DND-41 (cell line): ENCODE data around the gene ZRANB3.

Experiments used
- ATAC-seq: fragments of 200-7000 bp; cut with Tn5 transposase; 3 replicates; pipeline ENCODE4 v1.9.1; 2021; ENCODE audit warnings: low read depth; ENCODE audit not compliant: insufficient read depth
- DNase-seq: peaks from one replicate; pipeline ENCODE4 v3.0.0-alpha.2; 2020
- H2AFZ ChIP-seq: 2 replicates; pipeline ENCODE4 v1.6.0; 2012; ENCODE audit warnings: low read depth, low read length
- H3K27ac ChIP-seq: 2 replicates; pipeline ENCODE4 v1.5.1; 2012; ENCODE audit warnings: low read length, inconsistent platforms
- H3K27me3 ChIP-seq: fragments of 200-600 bp; sonication (generic); 2 replicates; pipeline ENCODE4 v1.6.0; 2012; ENCODE audit warnings: low read length, mild to moderate bottlenecking, inconsistent platforms; ENCODE audit not compliant: insufficient read depth, poor library complexity
- H3K36me3 ChIP-seq: 2 replicates; pipeline ENCODE4 v1.5.1; 2012; ENCODE audit warnings: low read length, inconsistent platforms; ENCODE audit not compliant: insufficient read depth
- H3K4me1 ChIP-seq: 2 replicates; pipeline ENCODE4 v1.5.1; 2012; ENCODE audit warnings: mild to moderate bottlenecking, low read length; ENCODE audit not compliant: insufficient read depth
- H3K4me2 ChIP-seq: 2 replicates; pipeline ENCODE4 v1.6.0; 2012; ENCODE audit warnings: mild to moderate bottlenecking, moderate library complexity, low read length, inconsistent platforms; ENCODE audit not compliant: insufficient read depth
- H3K4me3 ChIP-seq, 2 experiments: fragments of 200-600 bp in 1 of 2; shearing (Covaris generic) in 1 of 2; 2 replicates each; pipeline ENCODE4 v1.5.1; 2012 to 2016; ENCODE audit warnings: inconsistent platforms in 2 of 2, low read length in 2 of 2, mild to moderate bottlenecking in 2 of 2, low read depth in 1 of 2, moderate library complexity in 1 of 2
- H3K79me2 ChIP-seq: 2 replicates; pipeline ENCODE4 v1.6.0; 2012; ENCODE audit warnings: low read length, inconsistent platforms; ENCODE audit not compliant: insufficient read depth
- H3K9ac ChIP-seq: 2 replicates; pipeline ENCODE4 v1.6.0; 2012; ENCODE audit warnings: low read depth, mild to moderate bottlenecking, inconsistent platforms, low read length, moderate library complexity
- H3K9me3 ChIP-seq: 2 replicates; pipeline ENCODE4 v1.5.1; 2012; ENCODE audit warnings: low read length, moderate library complexity, mild to moderate bottlenecking, inconsistent platforms; ENCODE audit not compliant: insufficient read depth, severe bottlenecking
- H4K20me1 ChIP-seq: 2 replicates; pipeline ENCODE4 v1.6.0; 2012; ENCODE audit warnings: low read length; ENCODE audit not compliant: insufficient read depth
- EZH2 ChIP-seq: IDR thresholded peaks from 3 replicates; pipeline ENCODE4 v1.6.1; 2012; ENCODE audit warnings: borderline replicate concordance, low read depth, mild to moderate bottlenecking, moderate library complexity, low read length, inconsistent platforms; ENCODE audit not compliant: severe bottlenecking
- TF ChIP-seq, protein P1 (sequence below): IDR thresholded peaks from 2 replicates; pipeline ENCODE4 v1.5.1; 2012; ENCODE audit warnings: borderline replicate concordance, low read length, moderate library complexity, mild to moderate bottlenecking; ENCODE audit not compliant: poor library complexity, severe bottlenecking; ENCODE audit errors: extremely low read depth

ZRANB3 gene

DNA sequence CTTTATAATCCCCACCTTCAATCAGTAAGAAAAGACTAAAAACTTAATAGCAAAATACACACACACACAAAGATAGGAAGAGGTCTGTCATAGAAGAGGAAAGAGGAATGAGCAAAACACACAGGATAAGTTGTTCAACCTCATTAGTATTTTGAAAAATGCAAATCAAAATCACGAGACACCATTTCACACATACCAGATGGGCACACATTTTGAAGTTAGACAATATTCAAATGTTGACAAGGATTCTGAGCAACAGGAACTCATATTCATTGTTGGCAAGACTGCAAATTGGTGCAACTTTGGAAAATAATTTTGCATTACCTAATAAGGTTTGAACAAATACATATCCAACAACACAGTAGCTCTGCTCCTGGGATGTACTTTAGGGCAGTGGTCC is 351.3 kb downstream of the ZRANB3 start:
- Histone ChIP-seq H3K4me1 (no peaks in the 10 kb centered on the region), H3K27ac (no peak overlapping the region), H3K9ac (no peak overlapping the region), H2AFZ (no peak overlapping the region), H3K79me2 (no peaks in the 10 kb centered on the region), H4K20me1 (no peaks in the 10 kb centered on the region), H3K4me3 (no peak overlapping the region), H3K36me3 (peaks cover 12% of the 10 kb centered on the region; the same call in 1 of the 2 replicates), H3K9me3 (peaks cover 4% of the 10 kb centered on the region), H3K27me3 (no peaks in the 10 kb centered on the region), H3K4me2 (no peak overlapping the region)
- DNase-seq (no peak), ATAC-seq (no peak)
- no peak for TF ChIP-seq EZH2
- TF ChIP-seq, protein P1, sequence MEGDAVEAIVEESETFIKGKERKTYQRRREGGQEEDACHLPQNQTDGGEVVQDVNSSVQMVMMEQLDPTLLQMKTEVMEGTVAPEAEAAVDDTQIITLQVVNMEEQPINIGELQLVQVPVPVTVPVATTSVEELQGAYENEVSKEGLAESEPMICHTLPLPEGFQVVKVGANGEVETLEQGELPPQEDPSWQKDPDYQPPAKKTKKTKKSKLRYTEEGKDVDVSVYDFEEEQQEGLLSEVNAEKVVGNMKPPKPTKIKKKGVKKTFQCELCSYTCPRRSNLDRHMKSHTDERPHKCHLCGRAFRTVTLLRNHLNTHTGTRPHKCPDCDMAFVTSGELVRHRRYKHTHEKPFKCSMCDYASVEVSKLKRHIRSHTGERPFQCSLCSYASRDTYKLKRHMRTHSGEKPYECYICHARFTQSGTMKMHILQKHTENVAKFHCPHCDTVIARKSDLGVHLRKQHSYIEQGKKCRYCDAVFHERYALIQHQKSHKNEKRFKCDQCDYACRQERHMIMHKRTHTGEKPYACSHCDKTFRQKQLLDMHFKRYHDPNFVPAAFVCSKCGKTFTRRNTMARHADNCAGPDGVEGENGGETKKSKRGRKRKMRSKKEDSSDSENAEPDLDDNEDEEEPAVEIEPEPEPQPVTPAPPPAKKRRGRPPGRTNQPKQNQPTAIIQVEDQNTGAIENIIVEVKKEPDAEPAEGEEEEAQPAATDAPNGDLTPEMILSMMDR: no peak

DNA sequence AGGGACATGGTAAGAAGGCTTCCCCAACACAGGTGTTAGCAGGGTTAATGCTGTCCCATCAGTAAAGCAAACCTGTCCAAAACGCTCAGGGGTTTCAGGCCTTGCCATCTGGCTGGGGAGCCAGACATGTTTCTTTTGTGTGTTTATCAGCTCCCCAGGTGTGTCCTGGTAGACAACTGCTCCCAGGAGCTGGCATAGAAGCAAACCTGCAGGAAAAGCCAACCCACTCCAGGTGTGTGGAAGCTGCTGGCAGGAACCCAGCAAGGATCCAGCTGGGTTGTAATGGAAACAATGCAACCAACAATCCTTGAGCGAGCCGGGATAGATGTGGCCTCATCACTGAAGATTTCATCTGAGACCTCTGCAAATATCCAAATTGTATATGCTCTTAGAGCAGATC is 355.8 kb downstream of the ZRANB3 start:
- Histone ChIP-seq H3K27ac (no peak overlapping the region), H3K4me2 (no peak overlapping the region)
- DNase-seq: no peak

DNA sequence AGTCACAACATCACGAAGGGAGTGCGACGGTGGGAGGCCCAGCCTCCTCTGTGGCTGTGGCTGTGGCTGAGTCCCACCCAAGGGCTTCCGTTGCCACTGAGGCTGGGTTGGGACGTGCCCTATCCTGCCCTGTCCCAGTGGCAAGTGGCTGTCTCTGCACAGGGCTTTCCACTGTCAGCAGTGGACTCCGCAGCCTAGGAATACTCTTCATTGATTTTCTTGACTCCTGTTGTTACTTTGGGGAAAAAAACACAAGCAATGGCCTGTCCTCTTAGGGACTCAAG is 356.3 kb downstream of the ZRANB3 start:
- Histone ChIP-seq H3K36me3 (peaks cover 37% of the 10 kb centered on the region), H3K79me2 (no peaks in the 10 kb centered on the region), H3K4me1 (no peaks in the 10 kb centered on the region), H3K4me2 (no peak overlapping the region), H3K27ac (no peak overlapping the region), H3K4me3 (no peak overlapping the region), H4K20me1 (no peaks in the 10 kb centered on the region), H3K9ac (no peak overlapping the region), H3K27me3 (no peaks in the 10 kb centered on the region), H2AFZ (no peak overlapping the region), H3K9me3 (peaks cover 4% of the 10 kb centered on the region)
- ATAC-seq: no peak
- DNase-seq: no peak
- TF ChIP-seq, protein P1: no peak
- TF ChIP-seq EZH2: no peak

More for the DNA sequence above, 355.8 kb downstream of the ZRANB3 start:
- H3K79me2 ChIP-seq: no peaks in the 10 kb centered on the region
- no peaks in the 10 kb centered on the region for H3K27me3 ChIP-seq
- H3K9me3 ChIP-seq: peaks cover 4% of the 10 kb centered on the region
- no peak overlapping the region for H3K4me3 ChIP-seq
- H3K4me1 ChIP-seq: no peaks in the 10 kb centered on the region
- no peak for ATAC-seq
- no peaks in the 10 kb centered on the region for H4K20me1 ChIP-seq
- no peak overlapping the region for H2AFZ ChIP-seq
- H3K9ac ChIP-seq: no peak overlapping the region
- TF ChIP-seq, protein P1: no peak
- no peak for TF ChIP-seq EZH2
- peaks cover 34% of the 10 kb centered on the region for H3K36me3 ChIP-seq

DNA sequence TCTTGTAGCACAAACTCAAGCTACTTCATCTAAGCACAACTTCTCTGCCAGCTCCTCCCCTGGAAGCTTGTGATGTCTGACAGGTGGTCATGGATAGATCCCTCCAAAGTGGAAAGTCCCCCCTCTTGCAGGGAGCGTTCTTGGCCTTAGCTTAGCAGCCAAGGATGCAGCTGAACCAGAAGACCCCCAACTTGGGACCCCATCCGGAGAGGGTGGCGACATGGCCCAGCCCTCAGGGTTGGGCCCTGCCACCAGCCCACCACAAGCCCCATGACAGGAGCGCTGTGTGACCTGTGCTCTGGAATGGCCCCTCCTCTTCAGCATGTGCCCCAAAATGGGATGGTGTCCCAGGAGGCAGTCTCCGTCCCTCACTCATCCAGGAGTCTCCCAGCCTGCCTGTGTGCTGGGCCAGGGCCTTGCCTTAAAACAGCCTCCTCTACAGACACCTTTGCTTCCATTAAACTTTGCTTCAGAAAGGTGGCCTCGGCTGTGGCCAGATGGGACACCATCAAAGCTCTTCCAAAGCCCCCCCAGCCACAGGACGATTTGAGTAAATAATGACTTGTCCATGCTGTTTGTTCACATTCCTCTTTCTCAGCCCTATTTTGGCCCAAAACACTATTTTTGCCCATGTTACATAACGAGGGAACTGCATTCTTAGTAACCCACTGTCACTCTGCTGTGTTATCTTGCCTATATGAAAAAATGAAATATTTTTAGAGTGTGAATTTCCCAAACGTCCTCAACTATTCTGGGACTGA is 356.8 kb downstream of the ZRANB3 start:
- Histone ChIP-seq H3K9ac (no peak overlapping the region), H3K79me2 (no peaks in the 10 kb centered on the region), H4K20me1 (no peaks in the 10 kb centered on the region), H3K27ac (no peak overlapping the region), H3K36me3 (peaks cover 42% of the 10 kb centered on the region), H2AFZ (no peak overlapping the region), H3K9me3 (peaks cover 4% of the 10 kb centered on the region), H3K27me3 (no peaks in the 10 kb centered on the region), H3K4me1 (no peaks in the 10 kb centered on the region), H3K4me3 (no peak overlapping the region), H3K4me2 (no peak overlapping the region)
- TF ChIP-seq EZH2: no peak
- ATAC-seq (no peak), DNase-seq (no peak)
